ENCODE results near the gene NUDT5.
"Not testable (repeated sequence)": the region's sequence is repeated elsewhere in the genome, so short reads cannot be mapped to it uniquely, and the experiment has no call there.

Gene NUDT5

GRCh38 chr10:12195603-12196506 is at the start of gene NUDT5, which contains the start of gene CDC123:
Gene NUDT5, minus strand, starts transcription at chr10:12195891. Its CDS starts 9,600 bp downstream, at chr10:12186291.
Gene CDC123, plus strand, starts transcription at chr10:12196188. Its CDS starts 58 bp downstream, at chr10:12196246.
- DNase-seq, result peak; percentile 73 to 77

DNA sequence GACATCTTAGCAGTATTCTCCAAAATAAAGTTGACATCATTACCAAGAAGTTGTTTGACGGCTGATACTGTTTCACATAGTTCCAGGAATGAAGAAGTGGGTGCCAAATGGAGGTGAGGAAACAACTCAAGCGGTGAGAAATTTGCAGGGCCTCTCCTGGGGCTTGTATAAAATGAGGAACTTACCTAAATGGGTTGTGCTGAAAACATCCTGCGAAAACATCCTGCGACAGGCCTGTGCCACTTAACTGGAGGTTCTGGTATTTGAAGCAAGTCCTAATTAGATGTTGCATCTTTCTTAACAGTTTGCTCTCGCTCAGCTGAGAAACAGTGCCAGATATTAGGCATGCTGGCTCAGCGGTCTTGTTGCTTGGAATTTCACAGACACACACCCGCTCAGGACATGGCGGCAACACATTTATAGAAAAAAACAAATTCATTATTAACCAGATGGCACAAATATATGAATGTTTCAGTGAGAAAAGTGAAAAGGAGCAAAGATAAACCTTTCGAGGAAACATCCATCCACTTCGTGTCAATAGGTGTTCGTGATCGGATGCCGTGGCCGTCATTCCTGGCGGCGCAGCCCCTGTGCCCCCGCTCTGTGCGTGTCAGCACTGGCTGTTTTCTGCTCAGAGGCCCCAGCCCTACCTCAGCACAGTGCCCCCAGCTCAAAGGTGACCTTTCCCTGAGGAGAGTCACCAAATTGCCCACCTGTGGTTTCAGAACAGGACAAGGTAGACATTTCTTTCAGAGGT is 48.4 kb upstream of the NUDT5 start:
- DNase-seq, result no peak

DNA sequence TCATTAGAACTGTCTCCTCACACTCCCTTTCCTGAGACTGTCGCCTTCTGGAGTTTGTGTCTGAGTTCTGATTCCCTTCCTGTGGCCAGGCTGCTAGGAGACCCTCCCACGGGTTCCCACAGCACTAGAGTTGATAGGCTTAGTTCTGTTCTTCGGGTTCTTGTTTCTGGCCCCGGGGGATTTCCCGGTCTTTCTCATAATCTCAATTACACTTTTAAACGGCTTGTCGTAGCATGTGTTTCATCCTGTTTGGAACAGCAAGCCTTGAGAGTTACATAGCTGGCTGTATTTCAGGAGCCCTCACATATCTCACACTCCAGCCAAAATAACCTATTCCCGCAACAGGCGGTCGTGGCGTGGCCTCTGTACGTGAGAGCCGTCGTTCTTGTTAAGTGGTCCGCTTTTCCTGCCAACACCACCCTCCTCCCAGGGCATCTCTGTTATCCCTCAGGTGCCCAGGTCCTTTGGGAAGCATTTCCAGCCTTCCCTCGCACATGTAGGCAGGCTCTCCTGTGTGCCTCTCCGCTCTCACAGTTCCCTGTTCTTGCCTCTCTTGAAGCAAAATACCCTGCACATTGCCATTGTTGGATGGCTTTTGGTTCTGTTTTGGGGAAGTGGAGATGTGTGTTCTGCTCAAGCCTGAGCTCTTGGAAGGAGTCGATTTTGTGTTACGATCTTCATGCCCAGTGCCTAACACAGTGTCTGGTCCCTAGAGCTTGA is 46.3 kb upstream of the NUDT5 start:
- DNase-seq, result peak; percentile 16 to 37

- no peak for DNase-seq
These were observed 43.1 kb upstream of the NUDT5 start for GRCh38 chr10:12238821-12239220.

- DNase-seq, result no peak
These were observed 41.9 kb upstream of the NUDT5 start for GRCh38 chr10:12237265-12238220.

DNA sequence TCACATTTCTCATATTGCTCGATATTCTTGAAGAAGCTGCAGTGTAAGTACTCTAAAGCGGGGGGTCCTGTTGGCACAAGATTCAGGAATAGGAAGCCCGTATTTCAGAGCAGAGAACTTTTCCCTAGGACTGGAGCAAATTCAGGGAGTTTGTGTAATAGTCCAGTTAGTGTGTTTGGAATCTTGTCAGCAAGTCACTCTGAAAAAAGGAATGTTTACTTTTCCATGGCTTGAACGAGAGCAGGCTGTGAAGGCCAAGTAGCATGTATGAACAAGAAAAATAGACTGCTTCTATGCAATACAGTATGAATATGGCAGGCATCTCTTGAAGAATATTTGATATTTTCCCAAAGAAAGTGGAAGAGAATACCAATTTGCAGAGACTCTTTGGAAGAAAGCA is 40.1 kb upstream of the NUDT5 start:
- DNase-seq, result no peak

DNA sequence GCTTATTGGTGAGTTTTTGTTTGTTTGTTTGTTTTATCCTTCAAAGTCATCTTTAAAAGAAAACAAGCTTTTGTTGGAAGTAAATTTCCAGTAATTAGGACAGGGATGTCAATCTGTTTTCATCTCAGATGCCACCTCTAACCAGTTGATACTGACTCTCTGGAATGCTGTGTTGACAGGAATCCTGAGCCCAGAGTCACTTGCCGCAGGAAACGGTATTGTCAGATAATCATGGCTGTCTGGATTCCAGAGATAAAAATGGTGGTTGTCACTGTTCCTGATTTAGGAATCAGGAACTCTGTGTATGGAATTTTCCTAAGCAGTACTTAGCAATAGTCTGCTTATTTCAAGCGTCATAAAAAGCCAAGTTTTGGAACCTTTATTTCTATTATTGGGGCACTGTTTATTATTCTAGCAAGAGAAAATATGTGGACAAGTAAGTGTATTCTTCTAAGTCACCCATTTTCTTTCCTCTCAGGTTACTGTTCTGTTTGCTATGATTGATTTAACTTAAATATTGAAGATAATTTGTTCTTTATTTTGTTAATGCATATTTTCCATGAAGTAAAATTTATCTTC is 39.5 kb upstream of the NUDT5 start:
- no peak for DNase-seq

DNA sequence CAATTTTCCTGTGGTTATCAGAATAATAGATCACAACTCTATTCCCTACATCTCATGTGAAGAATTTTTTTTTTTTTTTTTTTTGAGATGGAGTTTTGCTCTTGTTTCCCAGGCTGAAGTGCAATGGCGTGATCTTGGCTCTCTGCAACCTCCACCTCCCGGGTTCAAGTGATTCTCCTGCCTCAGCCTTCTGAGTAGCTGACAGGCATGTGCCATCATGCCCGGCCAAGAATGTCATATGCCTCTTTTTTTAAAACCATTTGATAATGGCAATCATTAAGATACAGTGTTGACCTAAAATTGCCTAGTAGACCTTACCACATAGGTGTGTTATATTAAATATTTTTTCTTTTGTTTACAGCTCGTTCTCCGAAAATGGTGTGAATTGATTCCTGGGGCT is 39.0 kb upstream of the NUDT5 start:
- DNase-seq, result not testable (repeated sequence)

- no peak for DNase-seq
These were observed 33.2 kb upstream of the NUDT5 start for GRCh38 chr10:12228851-12229250.

GRCh38 chr10:12226438-12226837 is 30.7 kb upstream of the NUDT5 start:
- not testable (repeated sequence) for DNase-seq

GRCh38 chr10:12225444-12225843 is 29.8 kb upstream of the NUDT5 start:
- DNase-seq, result no peak

- no peak for DNase-seq
These were observed 25.9 kb upstream of the NUDT5 start for GRCh38 chr10:12221323-12222298.

DNA sequence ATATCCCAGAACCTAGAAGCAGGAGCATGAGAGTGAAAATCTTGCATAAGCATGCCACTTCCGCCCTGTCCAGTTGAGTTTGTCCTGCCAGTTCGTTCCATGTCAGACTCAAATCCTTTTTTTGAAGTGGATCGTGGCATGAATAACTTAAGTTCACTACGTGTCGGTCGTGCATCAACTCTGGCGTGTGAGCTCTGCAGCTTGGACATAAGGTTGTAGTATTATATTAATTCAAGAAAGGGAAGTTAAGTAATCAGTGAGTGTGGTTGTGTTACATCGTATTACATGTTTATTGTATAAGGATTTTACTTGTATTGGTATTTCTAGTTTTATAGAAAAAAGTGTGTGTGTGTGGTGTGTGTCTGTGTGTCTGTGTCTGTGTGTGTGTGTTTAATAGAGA is 23.3 kb upstream of the NUDT5 start:
- no peak for DNase-seq

DNA sequence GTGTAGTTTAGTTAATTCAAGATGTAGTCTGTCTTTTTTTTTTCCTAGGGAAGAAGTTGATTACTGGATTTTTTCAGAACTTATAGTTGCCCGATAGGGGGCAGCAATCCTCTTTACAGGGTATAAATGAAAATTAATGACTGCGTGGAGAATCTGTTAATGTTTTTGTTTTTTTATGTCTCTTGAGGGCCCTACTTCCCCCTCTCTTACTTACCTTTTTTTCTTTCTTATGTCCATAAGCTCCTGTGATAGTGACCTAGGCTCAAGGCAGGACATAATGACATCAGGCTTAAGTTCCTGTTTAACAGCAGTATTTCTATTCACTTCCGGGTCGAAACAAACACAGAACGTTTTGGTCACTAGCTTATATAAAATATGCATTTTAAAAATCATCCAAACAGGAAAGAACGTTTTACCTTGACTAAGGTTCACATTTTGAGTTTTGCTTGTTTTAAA is 19.1 kb upstream of the NUDT5 start:
- peak; percentile 47 to 57 for DNase-seq

DNA sequence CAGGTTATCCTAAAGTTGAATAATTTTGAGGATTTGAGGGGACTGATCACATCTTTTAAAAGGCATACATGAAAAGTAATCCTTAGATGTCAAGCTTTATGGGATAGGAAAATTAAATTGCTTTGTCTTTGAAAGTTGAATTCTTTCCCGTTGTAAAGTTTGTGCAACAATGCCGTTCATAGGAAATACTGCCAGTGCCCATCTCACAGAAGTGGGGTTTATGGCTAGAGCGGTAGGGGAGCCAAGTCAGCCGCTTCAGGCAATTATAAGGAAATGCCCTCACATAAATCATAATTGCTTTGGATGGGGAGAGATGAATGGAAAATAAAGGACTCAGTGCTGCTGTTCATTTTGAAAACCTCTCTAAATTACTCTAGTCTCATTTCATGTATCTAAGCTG is 18.4 kb upstream of the NUDT5 start:
- DNase-seq, result no peak

DNA sequence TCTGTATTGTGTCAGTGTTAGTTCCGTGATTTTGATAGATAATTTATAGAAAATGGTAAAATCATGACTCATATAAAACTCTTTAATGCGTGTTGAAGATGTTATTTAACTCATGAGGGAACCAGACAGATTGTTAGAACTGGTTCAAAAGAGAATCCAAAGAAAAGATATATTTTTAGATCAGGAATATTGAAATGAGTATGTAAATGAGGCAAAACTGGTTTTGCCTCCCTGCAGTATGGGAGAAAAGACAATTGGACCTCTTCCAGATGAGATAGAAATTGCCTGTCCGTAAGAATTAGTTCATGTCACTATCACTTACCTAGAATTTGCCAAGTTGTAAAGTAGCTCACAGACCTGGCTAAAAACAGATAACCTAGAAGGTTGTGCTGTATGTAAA is 17.9 kb upstream of the NUDT5 start:
- no peak for DNase-seq

DNA sequence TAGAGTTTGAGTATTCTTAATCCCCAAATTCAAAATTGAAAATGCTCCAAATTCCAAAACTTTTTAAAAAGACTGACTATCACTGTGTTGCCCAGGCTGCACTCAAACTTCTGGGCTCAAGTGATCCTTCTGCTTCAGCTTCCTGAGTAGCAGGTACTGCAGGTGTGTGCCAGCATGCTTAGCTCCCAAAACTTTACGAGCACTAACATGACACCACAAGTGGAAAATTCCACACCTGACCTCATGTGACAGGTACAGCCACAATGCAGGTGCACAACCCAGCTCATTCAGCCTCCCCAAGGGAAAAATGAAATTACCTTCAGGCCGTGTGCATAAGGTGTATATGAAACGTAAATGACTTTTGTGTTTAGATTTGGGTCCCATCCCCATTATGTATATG is 16.8 kb upstream of the NUDT5 start:
- no peak for DNase-seq

DNA sequence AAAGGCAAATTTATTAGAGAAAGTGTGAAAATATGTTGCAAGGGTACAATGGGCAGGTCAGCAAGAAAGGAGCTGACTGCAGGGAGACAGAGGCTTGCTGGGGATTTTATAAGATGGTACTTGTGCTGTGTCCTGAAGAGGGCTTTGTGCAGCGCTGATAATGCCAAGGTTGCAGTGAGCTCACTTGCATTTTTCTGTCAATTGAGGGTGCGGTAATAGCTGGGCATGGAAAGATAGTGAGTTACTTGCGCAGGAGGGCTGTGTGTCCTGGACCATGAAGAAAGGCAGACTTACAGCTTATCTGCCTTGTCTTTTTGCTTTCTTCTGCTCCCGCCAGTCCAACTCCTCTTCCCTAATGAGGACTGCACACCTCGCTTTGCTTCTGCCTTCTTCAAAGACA is 12.8 kb upstream of the NUDT5 start:
- no peak for DNase-seq

DNA sequence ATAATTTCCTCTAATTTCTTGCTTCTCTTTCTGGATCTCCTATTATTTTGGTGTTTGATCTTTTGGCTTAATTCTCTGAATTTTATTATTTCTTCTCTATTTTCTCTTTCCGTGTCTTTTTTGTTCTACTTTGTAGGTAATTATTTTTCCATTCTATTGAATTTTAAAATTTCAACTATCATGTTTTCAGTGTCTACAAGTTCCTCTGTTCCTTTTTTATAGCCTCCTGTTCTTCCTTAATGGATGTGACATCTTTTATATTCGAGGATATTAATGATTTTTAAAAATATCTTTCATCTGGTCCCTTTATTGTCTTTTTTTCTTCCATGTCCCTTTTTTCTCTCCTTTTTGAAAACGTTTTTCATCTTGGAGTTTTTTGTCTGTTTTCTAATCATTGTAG is 11.4 kb upstream of the NUDT5 start:
- no peak for DNase-seq

DNA sequence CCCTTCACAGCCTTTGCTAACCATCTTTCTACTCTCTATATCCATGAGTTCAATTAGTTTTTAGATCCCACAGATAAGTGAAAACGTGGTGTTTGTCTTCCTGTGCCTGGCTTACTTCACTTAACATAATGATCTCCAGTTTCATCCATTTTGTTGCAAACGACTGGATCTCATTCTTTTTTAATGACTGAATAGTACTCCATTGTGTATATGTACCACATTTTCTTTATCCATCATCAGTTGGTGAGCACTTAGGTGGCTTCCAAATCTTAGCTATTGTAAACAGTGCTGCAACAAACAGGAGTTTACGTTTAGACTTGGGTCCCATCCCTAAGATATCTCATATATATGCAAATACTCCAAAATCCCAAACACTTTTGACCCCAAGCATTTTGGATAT is 9.4 kb upstream of the NUDT5 start:
- no peak for DNase-seq
